Measurements from ENCODE around the gene CRTC3.

- no peak for TF ChIP-seq POLR2A (IDR thresholded peaks at IDR 0.05)
- TF ChIP-seq, protein P1, sequence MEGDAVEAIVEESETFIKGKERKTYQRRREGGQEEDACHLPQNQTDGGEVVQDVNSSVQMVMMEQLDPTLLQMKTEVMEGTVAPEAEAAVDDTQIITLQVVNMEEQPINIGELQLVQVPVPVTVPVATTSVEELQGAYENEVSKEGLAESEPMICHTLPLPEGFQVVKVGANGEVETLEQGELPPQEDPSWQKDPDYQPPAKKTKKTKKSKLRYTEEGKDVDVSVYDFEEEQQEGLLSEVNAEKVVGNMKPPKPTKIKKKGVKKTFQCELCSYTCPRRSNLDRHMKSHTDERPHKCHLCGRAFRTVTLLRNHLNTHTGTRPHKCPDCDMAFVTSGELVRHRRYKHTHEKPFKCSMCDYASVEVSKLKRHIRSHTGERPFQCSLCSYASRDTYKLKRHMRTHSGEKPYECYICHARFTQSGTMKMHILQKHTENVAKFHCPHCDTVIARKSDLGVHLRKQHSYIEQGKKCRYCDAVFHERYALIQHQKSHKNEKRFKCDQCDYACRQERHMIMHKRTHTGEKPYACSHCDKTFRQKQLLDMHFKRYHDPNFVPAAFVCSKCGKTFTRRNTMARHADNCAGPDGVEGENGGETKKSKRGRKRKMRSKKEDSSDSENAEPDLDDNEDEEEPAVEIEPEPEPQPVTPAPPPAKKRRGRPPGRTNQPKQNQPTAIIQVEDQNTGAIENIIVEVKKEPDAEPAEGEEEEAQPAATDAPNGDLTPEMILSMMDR (IDR thresholded peaks at IDR 0.05): no peak
Measured at GRCh38 chr15:90570643-90571042, 40.9 kb downstream of the CRTC3 start.
